NCI-H2227 (cell line): ENCODE measurements around the gene PLA2G12B.
"Not testable (repeated sequence)": the region's sequence is repeated elsewhere in the genome, so short reads cannot be mapped to it uniquely, and the experiment has no call there.

Source experiments
- DNase-seq: peaks from one replicate; lab custom pipeline; 2025; ENCODE audit not compliant: unreplicated experiment; lab: John Stamatoyannopoulos, UW

The PLA2G12B gene

GRCh38 chr10:72943498-72944234 lies 10.9 kb downstream of the PLA2G12B start:
- no peak for DNase-seq

DNA sequence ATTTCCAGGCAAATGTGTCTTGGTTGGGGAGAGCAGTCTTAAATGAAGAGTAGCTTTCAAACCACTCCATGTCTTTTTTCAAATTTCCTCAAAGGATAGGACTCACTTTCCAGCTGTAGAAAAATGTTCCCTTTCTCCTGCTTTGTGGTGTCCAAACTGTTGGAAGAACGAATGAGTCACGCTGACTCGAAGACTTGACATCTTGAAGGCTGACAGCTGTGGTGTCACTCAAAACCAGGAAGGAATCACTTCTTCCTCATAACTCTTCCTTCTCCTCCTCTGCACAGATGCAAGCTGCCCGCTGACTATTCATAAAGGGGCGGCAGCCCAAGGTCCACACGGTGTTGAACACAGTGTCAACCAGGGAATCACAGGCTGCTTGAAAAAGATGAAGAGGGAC lies 19.2 kb downstream of the PLA2G12B start:
- no peak for DNase-seq

GRCh38 chr10:72932259-72933015 lies 22.2 kb downstream of the PLA2G12B start:
- no peak for DNase-seq

GRCh38 chr10:72930276-72930675 lies 24.3 kb downstream of the PLA2G12B start:
- no peak for DNase-seq

- no peak for DNase-seq
Observed at GRCh38 chr10:72928798-72929197, 25.8 kb downstream of the PLA2G12B start.

GRCh38 chr10:72927485-72927884 lies 27.1 kb downstream of the PLA2G12B start:
- DNase-seq = no peak

DNA sequence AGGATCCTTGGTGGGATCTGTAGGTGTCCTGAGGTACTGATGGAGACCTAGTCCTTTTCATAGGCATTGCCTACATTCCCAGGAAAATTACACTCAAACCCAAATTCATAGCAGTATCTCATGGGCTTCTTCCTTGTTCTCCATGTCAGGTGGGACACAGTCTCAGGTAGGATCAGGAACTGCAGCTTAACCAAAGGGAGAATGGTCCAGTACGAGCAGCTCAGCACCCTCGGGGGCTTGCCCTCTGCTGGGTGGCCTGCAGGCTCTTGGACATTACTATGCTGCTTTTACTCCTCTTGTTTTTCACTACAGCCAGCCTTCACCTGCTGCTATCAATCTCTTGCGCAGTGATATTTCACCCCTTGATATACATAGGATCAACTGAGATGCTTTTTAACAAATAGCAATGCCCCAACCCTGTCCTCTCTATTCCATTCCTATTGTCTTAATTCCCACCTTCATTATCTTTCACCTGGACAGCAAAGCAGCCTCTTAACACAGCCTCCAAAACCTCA lies 28.6 kb downstream of the PLA2G12B start:
- no peak for DNase-seq

DNA sequence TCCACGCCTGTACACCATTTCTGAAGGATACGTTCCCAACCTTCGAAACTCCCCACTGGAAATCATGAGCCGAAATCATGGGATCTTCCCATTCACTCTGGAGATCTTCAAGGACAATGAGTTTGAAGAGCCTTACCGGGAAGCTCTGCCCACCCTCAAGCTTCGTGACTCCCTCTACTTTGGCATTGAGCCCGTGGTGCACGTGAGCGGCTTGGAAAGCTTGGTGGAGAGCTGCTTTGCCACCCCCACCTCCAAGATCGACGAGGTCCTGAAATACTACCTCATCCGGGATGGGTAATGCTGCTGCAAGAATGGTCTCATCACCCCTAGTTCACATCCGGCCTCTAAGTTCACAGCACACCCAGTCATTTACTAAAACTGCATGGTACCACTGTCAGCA lies 30.3 kb downstream of the PLA2G12B start:
- no peak for DNase-seq

DNA sequence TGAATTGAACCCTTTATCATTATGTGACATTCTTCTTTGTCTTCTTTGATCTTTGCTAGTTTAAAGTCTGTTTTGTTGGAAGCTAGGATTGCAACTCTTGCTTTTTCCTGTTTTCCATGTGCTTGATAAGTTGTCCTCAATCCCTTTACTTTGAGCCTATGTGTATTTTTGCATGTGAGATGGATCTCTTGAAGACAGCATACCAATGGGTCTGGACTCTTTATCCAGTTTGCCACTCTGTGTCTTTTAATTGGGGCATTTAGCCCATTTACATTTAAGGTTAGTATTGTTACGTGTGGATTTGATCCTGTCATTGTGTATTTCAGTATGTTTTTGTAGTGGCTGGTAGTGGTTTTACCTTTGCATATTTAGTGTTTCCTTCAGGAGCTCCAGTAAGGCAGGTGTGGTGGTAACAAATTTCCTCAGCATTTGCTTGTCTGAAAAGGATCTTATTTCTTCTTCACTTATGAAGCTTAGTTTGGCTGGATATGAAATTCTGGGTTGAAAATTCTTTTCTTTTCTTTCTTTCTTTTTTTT lies 33.4 kb downstream of the PLA2G12B start:
- not testable (repeated sequence) for DNase-seq

- DNase-seq = no peak
Observed at GRCh38 chr10:72918352-72918751, 36.3 kb downstream of the PLA2G12B start.

DNA sequence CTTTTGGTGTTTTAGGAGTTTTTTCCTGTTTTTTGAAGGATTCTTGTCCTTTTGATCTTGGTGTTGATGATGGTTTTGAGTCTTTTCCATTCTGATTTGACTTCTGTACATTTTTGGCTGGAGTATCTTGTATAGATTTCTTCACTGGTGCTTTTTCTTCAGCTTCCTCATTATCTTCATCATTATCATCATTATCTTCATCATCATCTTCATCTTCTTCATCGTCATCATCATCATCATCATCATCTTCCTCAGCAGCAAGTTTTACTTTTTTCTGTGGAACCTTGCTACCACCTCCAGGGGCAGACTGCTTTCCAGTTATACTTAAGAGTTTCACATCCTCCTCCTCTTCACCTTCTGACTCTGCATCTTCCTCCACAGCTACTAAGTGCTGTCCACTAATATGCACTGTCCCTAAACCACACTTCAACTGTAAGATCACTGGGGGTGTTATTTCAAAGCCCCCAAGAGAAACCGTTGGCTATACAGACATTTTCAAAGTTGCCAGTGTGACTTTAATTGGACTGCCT lies 36.7 kb downstream of the PLA2G12B start:
- DNase-seq = not testable (repeated sequence)

DNA sequence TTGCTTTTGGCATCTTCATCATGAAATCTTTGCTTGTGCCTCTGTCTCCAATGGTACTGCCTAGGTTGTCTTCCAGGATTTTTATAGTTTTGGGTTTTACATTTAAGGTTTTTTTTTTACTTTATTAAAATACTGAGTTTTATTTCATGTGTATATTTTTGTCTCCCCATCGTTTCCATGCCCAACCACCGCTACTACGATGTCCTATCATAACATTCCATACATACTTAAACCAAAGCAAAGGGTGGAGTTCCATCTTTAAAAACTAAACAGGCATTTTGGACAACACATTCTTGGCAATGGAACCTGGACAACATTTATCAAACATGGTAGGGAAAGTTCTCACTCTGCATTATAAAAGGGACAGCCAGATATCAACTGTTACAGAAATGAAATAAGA lies 37.4 kb downstream of the PLA2G12B start:
- DNase-seq = not testable (repeated sequence)

- DNase-seq = no peak
Observed at GRCh38 chr10:72913287-72913686, 41.3 kb downstream of the PLA2G12B start.

- no peak for DNase-seq
Observed at GRCh38 chr10:72912736-72913135, 41.9 kb downstream of the PLA2G12B start.

DNA sequence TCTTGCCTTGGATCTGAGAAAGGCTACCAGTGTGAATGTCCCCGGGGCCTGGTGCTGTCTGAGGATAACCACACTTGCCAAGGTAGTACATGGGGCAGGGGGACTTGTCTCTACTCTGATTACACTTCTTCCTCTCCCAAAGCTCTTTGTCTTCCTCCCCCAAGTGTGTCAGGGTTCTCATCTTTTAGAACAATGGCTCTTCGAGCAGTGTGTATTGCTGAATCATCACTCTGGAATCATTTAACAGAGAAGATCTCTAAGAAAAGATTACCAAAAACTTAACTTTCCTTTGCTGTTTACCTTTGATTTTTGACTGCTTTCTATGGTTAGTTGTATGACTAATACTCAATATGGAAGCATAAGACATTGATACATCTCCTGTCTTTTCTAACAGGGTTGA lies 42.8 kb downstream of the PLA2G12B start:
- DNase-seq = no peak

DNA sequence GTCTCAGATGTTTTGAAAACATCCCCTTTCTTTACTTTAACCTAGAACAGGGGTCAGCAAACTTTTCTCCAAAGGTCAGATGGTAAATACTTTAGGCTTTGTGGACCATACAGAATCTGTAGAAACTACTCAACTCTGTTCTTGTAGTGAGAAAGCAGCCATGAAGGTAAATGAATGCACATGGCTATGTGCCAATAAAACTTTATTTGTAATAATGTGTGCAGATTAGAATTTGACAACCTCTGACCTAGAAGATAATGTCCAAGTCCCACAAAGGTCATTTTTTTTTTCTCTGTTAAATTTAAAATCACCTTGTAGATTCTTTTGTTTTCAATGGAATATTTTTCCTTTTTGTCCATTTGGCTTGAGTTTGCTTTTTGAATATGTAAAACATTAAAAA lies 43.9 kb downstream of the PLA2G12B start:
- DNase-seq = no peak

DNA sequence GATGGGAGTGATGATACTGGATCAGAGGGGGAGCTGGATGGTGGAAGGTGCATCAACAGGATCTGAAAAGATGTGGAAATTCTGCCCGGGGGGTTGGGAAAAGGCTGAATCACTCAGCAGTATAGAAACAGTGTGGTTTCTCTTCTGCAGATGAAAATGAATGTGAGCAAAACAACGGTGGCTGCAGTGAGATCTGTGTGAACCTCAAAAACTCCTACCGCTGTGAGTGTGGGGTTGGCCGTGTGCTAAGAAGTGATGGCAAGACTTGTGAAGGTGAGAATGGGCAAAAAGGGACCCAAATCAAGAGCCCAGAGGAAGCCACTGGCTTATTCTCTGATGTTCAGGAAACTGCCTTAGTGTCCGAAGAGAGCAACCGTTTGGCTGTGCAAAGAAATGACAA lies 48.2 kb downstream of the PLA2G12B start:
- no peak for DNase-seq

DNA sequence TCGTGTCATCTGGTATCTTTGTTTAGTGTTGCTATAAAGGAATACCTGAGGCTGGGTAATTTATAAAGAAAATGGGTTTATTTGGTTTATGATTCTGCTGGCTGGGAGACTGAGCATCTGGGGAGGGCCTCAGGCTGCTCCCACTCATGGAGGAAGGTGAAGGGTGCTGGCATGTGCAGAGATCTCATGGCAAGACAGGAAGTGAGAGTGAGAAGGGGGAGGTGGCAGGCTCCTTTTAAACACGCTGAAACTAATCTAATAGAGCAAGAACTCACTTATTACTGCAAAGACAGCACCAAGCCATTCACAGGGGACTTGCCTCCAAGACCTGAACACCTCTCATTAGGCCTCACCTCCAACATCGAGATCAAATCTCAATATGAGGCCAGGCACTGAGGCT lies 49.8 kb downstream of the PLA2G12B start:
- no peak for DNase-seq

GRCh38 chr10:72903941-72904446 lies 50.6 kb downstream of the PLA2G12B start:
- DNase-seq = not testable (repeated sequence)

GRCh38 chr10:72899545-72899944 lies 55.1 kb downstream of the PLA2G12B start:
- DNase-seq = no peak

DNA sequence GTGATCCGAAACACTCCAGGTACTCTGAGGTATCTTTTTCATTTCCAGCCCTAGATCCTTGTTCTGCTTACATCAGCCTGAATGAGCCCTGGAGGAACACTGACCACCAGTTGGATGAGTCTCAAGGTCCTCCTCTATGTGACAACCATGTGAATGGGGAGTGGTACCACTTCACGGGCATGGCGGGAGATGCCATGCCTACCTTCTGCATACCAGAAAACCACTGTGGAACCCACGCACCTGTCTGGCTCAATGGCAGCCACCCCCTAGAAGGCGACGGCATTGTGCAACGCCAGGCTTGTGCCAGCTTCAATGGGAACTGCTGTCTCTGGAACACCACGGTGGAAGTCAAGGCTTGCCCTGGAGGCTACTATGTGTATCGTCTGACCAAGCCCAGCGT lies 56.0 kb downstream of the PLA2G12B start:
- DNase-seq = no peak
